H1 (cell line): ENCODE results near the gene CEP72. TPM values are rescaled to one million over a fixed set of nuclear protein-coding genes. Genes with fewer than 3 reads are reported as not detected.

Experiments used
- CBX5 ChIP-seq: fragments of 300-800, 300-1000 bp; sonication (generic); IDR thresholded peaks from 2 replicates; pipeline ENCODE4 v1.7.1; 2016; ENCODE audit warnings: antibody characterized with exemption, low read length, low read depth
- CHD1 ChIP-seq: IDR thresholded peaks from 2 replicates; pipeline ENCODE4 v1.6.1; 2012; ENCODE audit warnings: low read depth, low read length, improper control_type of control experiment
- GABPA ChIP-seq: IDR thresholded peaks from 2 replicates; pipeline ENCODE4 v1.6.1; 2011; ENCODE audit warnings: mild to moderate bottlenecking, low read length, moderate library complexity, borderline replicate concordance; ENCODE audit not compliant: insufficient read depth
- TAF1 ChIP-seq: IDR thresholded peaks from 2 replicates; pipeline ENCODE4 v1.6.1; 2011; ENCODE audit warnings: mild to moderate bottlenecking, low read depth, low read length
- YY1 ChIP-seq: IDR thresholded peaks from 2 replicates; pipeline ENCODE4 v1.6.1; 2011; ENCODE audit warnings: low read depth, mild to moderate bottlenecking, low read length
- polyA plus RNA-seq, 7 experiments: library from polyadenylated mRNA; depleted of rRNA in 3 of 7; stranded (reverse) in 5 of 7; unstranded in 2 of 7; fragments of >200 nt in 5 of 7; fragments of 200-250 nt in 2 of 7; gene quantifications; 1 replicate in 5 of 7; 2 replicates in 1 of 7; 4 replicates in 1 of 7; pipeline versions ENCODE4 v1.2.1 to v1.2.3, GENCODE V29; 2011 to 2013; ENCODE audit warnings: missing spikeins in 2 of 7, mixed read lengths in 2 of 7
- total RNA-seq: library from RNA; stranded (reverse); fragmentation: NEBNext Ultra II Directional; extraction: Animal tissue kit (Norgen Biotek cat#: 25700); gene quantifications from 2 replicates; pipeline ENCODE4 v1.2.1, GENCODE V29; 2021
- TF ChIP-seq, protein P1 (sequence below): fragments of 300-600 bp; sonication (generic); IDR thresholded peaks from 2 replicates; pipeline ENCODE4 v1.7.1; 2012; ENCODE audit warnings: low read length, moderate library complexity, mild to moderate bottlenecking, inconsistent platforms; ENCODE audit not compliant: insufficient replicate concordance
- TF ChIP-seq, protein P2 (sequence below): IDR thresholded peaks from 2 replicates; pipeline ENCODE4 v1.6.1; 2012; ENCODE audit warnings: inconsistent platforms

CEP72 gene
- total and polyA plus RNA-seq, 2 of the 8 experiments (the other 6 are each of a cell fraction or from before 2014, with no cell fraction given) = 13.1 to 19.6 TPM

DNA sequence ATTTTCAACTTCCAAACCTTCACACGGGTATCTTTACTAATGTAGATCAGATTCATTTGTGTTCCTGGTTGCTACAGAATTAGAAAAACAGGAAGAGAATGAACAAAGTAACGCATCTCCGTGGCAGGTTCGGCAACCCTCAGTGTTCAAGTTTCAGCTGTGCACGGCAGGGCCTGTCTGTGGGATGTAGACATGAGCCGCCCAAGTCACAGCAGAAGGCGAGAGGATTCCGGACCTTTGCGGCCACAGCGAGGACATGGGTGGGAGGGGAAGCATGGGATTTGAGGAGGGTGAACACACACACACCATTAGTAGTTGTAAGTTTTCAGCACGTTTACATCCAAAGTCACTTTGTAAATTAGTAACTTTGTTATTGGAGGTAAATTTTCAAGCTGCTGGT is 31.7 kb upstream of the CEP72 start (continued):
- TF ChIP-seq, protein P1, sequence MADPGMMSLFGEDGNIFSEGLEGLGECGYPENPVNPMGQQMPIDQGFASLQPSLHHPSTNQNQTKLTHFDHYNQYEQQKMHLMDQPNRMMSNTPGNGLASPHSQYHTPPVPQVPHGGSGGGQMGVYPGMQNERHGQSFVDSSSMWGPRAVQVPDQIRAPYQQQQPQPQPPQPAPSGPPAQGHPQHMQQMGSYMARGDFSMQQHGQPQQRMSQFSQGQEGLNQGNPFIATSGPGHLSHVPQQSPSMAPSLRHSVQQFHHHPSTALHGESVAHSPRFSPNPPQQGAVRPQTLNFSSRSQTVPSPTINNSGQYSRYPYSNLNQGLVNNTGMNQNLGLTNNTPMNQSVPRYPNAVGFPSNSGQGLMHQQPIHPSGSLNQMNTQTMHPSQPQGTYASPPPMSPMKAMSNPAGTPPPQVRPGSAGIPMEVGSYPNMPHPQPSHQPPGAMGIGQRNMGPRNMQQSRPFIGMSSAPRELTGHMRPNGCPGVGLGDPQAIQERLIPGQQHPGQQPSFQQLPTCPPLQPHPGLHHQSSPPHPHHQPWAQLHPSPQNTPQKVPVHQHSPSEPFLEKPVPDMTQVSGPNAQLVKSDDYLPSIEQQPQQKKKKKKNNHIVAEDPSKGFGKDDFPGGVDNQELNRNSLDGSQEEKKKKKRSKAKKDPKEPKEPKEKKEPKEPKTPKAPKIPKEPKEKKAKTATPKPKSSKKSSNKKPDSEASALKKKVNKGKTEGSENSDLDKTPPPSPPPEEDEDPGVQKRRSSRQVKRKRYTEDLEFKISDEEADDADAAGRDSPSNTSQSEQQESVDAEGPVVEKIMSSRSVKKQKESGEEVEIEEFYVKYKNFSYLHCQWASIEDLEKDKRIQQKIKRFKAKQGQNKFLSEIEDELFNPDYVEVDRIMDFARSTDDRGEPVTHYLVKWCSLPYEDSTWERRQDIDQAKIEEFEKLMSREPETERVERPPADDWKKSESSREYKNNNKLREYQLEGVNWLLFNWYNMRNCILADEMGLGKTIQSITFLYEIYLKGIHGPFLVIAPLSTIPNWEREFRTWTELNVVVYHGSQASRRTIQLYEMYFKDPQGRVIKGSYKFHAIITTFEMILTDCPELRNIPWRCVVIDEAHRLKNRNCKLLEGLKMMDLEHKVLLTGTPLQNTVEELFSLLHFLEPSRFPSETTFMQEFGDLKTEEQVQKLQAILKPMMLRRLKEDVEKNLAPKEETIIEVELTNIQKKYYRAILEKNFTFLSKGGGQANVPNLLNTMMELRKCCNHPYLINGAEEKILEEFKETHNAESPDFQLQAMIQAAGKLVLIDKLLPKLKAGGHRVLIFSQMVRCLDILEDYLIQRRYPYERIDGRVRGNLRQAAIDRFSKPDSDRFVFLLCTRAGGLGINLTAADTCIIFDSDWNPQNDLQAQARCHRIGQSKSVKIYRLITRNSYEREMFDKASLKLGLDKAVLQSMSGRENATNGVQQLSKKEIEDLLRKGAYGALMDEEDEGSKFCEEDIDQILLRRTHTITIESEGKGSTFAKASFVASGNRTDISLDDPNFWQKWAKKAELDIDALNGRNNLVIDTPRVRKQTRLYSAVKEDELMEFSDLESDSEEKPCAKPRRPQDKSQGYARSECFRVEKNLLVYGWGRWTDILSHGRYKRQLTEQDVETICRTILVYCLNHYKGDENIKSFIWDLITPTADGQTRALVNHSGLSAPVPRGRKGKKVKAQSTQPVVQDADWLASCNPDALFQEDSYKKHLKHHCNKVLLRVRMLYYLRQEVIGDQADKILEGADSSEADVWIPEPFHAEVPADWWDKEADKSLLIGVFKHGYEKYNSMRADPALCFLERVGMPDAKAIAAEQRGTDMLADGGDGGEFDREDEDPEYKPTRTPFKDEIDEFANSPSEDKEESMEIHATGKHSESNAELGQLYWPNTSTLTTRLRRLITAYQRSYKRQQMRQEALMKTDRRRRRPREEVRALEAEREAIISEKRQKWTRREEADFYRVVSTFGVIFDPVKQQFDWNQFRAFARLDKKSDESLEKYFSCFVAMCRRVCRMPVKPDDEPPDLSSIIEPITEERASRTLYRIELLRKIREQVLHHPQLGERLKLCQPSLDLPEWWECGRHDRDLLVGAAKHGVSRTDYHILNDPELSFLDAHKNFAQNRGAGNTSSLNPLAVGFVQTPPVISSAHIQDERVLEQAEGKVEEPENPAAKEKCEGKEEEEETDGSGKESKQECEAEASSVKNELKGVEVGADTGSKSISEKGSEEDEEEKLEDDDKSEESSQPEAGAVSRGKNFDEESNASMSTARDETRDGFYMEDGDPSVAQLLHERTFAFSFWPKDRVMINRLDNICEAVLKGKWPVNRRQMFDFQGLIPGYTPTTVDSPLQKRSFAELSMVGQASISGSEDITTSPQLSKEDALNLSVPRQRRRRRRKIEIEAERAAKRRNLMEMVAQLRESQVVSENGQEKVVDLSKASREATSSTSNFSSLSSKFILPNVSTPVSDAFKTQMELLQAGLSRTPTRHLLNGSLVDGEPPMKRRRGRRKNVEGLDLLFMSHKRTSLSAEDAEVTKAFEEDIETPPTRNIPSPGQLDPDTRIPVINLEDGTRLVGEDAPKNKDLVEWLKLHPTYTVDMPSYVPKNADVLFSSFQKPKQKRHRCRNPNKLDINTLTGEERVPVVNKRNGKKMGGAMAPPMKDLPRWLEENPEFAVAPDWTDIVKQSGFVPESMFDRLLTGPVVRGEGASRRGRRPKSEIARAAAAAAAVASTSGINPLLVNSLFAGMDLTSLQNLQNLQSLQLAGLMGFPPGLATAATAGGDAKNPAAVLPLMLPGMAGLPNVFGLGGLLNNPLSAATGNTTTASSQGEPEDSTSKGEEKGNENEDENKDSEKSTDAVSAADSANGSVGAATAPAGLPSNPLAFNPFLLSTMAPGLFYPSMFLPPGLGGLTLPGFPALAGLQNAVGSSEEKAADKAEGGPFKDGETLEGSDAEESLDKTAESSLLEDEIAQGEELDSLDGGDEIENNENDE = no peak
- TF ChIP-seq TAF1 (no peak), GABPA (no peak), CBX5 (no peak), YY1 (no peak), CHD1 (no peak)
- TF ChIP-seq, protein P2, sequence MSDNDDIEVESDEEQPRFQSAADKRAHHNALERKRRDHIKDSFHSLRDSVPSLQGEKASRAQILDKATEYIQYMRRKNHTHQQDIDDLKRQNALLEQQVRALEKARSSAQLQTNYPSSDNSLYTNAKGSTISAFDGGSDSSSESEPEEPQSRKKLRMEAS = no peak
